Measurements from ENCODE around the gene IRF2BP2. TPM values are rescaled to one million over a fixed set of nuclear protein-coding genes. Genes with fewer than 3 reads are reported as not detected.
"Not testable (repeated sequence)": the region's sequence is repeated elsewhere in the genome, so short reads cannot be mapped to it uniquely, and the experiment has no call there.

The IRF2BP2 gene
- total RNA-seq, 8 experiments from 2014 or later = 35.9 to 109 (median 82.0) TPM

- in situ Hi-C loops (cut with MboI; ENCODE audit: low pct_unique_long_range_greater_than_20kb in 2 of 9, low sequenced_read_pairs in 9 of 9, unreplicated experiment in 9 of 9) = no loop called here
- H3K27ac ChIP-seq = no peak overlapping the region
- ATAC-seq (replicated peaks in 6 of 8) = no peak
- H3K4me3 ChIP-seq = no peak overlapping the region
- 50 to 100% (median 83%) methylated on average over 1 of the region's 1 CpG for WGBS, 10 experiments
- H3K4me1 ChIP-seq (replicated peaks in 1 of 2) = peaks cover 0 to 4% of the 10 kb centered on the region in 2 donors
Measured at GRCh38 chr1:234645474-234645953, 35.5 kb upstream of the IRF2BP2 start.

GRCh38 chr1:234644928-234645327 lies 35.0 kb upstream of the IRF2BP2 start:
- ATAC-seq (replicated peaks in 6 of 8) = no peak
- Histone ChIP-seq H3K4me3 (no peak overlapping the region), H3K27ac (no peak overlapping the region), H3K4me1 (replicated peaks in 1 of 2) (peaks cover 0 to 4% of the 10 kb centered on the region in 2 donors)
- 70 to 100% (median 95%) methylated on average over 1 to 3 of the region's 3 CpGs for WGBS, 10 experiments
- in situ Hi-C loops (cut with MboI; ENCODE audit: low pct_unique_long_range_greater_than_20kb in 2 of 9, low sequenced_read_pairs in 9 of 9, unreplicated experiment in 9 of 9) = no loop called here

GRCh38 chr1:234643850-234644134 lies 33.8 kb upstream of the IRF2BP2 start:
- Histone ChIP-seq H3K4me1 (replicated peaks in 1 of 2) (peaks cover 0 to 4% of the 10 kb centered on the region in 2 donors), H3K27ac (no peak overlapping the region), H3K4me3 (no peak overlapping the region)
- in situ Hi-C loops (cut with MboI; ENCODE audit: low pct_unique_long_range_greater_than_20kb in 2 of 9, low sequenced_read_pairs in 9 of 9, unreplicated experiment in 9 of 9) = no loop called here
- ATAC-seq (replicated peaks in 6 of 8) = no peak

GRCh38 chr1:234643111-234643849 lies 33.3 kb upstream of the IRF2BP2 start:
- H3K4me1 ChIP-seq (replicated peaks in 1 of 2) = peaks cover 0 to 4% of the 10 kb centered on the region in 2 donors
- in situ Hi-C loops (cut with MboI; ENCODE audit: low pct_unique_long_range_greater_than_20kb in 2 of 9, low sequenced_read_pairs in 9 of 9, unreplicated experiment in 9 of 9) = no loop called here
- 21 to 89% (median 81%) methylated on average over 2 to 14 of the region's 14 CpGs for WGBS, 10 experiments
- peak in 1 of 8 experiments; percentile 86 for ATAC-seq (replicated peaks in 6 of 8)
- H3K27ac ChIP-seq = no peak overlapping the region
- H3K4me3 ChIP-seq = no peak overlapping the region

GRCh38 chr1:234642428-234642827 lies 32.5 kb upstream of the IRF2BP2 start:
- H3K4me3 ChIP-seq = no peak overlapping the region
- in situ Hi-C loops (cut with MboI; ENCODE audit: low pct_unique_long_range_greater_than_20kb in 2 of 9, low sequenced_read_pairs in 9 of 9, unreplicated experiment in 9 of 9) = no loop called here
- 81 to 100% (median 93%) methylated on average over 1 to 2 of the region's 2 CpGs for WGBS, 10 experiments
- no peak for ATAC-seq (replicated peaks in 6 of 8)
- H3K4me1 ChIP-seq (replicated peaks in 1 of 2) = peaks cover 0 to 4% of the 10 kb centered on the region in 2 donors
- no peak overlapping the region for H3K27ac ChIP-seq

- no peak overlapping the region for H3K4me3 ChIP-seq
- in situ Hi-C loops (cut with MboI; ENCODE audit: low pct_unique_long_range_greater_than_20kb in 2 of 9, low sequenced_read_pairs in 9 of 9, unreplicated experiment in 9 of 9) = no loop called here
- H3K27ac ChIP-seq = no peak overlapping the region
- WGBS, 10 experiments = 66 to 100% (median 95%) methylated on average over 3 to 4 of the region's 4 CpGs
- no peaks in the 10 kb centered on the region for H3K4me1 ChIP-seq (replicated peaks in 1 of 2)
- ATAC-seq (replicated peaks in 6 of 8) = no peak
Measured at GRCh38 chr1:234639961-234640360, 30.0 kb upstream of the IRF2BP2 start.

GRCh38 chr1:234638832-234639799 lies 29.1 kb upstream of the IRF2BP2 start:
- in situ Hi-C loops (cut with MboI; ENCODE audit: low pct_unique_long_range_greater_than_20kb in 2 of 9, low sequenced_read_pairs in 9 of 9, unreplicated experiment in 9 of 9) = no loop called here
- H3K27ac ChIP-seq = no peak overlapping the region
- H3K4me1 ChIP-seq (replicated peaks in 1 of 2) = peaks cover 0 to under 1% of the 10 kb centered on the region in 2 donors
- WGBS, 10 experiments = 52 to 100% (median 80%) methylated on average over 1 to 4 of the region's 4 CpGs; no CpG with 5 or more reads in 2 of the 10 experiments
- H3K4me3 ChIP-seq = no peak overlapping the region
- ATAC-seq (replicated peaks in 6 of 8) = peak in 3 of 8 experiments; percentile 23 to 43 (median 30)

- 17 to 100% (median 84%) methylated on average over 1 to 9 of the region's 9 CpGs; no CpG with 5 or more reads in 2 of the 10 experiments for WGBS, 10 experiments
- in situ Hi-C loops (cut with MboI; ENCODE audit: low pct_unique_long_range_greater_than_20kb in 2 of 9, low sequenced_read_pairs in 9 of 9, unreplicated experiment in 9 of 9); H3K4me3 ChIP-seq; ATAC-seq (replicated peaks in 6 of 8); H3K27ac ChIP-seq: not testable (repeated sequence)
- peaks cover 2 to 11% of the 10 kb centered on the region in 2 donors for H3K4me1 ChIP-seq (replicated peaks in 1 of 2)
Measured at GRCh38 chr1:234634922-234635321, 24.9 kb upstream of the IRF2BP2 start.

GRCh38 chr1:234634387-234634786 lies 24.4 kb upstream of the IRF2BP2 start:
- H3K4me3 ChIP-seq = no peak overlapping the region
- H3K4me1 ChIP-seq (replicated peaks in 1 of 2) = peaks cover 2 to 11% of the 10 kb centered on the region in 2 donors
- ATAC-seq (replicated peaks in 6 of 8) = no peak
- in situ Hi-C loops (cut with MboI; ENCODE audit: low pct_unique_long_range_greater_than_20kb in 2 of 9, low sequenced_read_pairs in 9 of 9, unreplicated experiment in 9 of 9) = no loop called here
- WGBS, 10 experiments = 73 to 100% (median 95%) methylated on average over 1 to 7 of the region's 7 CpGs; no CpG with 5 or more reads in 1 of the 10 experiments
- no peak overlapping the region for H3K27ac ChIP-seq

- in situ Hi-C loops (cut with MboI; ENCODE audit: low pct_unique_long_range_greater_than_20kb in 2 of 9, low sequenced_read_pairs in 9 of 9, unreplicated experiment in 9 of 9) = no loop called here
Measured at GRCh38 chr1:234633246-234634003, 23.4 kb upstream of the IRF2BP2 start.

GRCh38 chr1:234632225-234632624 lies 22.2 kb upstream of the IRF2BP2 start:
- no peak for ATAC-seq (replicated peaks in 6 of 8)
- Histone ChIP-seq H3K27ac (no peak overlapping the region), H3K4me1 (replicated peaks in 1 of 2) (peaks cover 2 to 11% of the 10 kb centered on the region in 2 donors), H3K4me3 (no peak overlapping the region)
- in situ Hi-C loops (cut with MboI; ENCODE audit: low pct_unique_long_range_greater_than_20kb in 2 of 9, low sequenced_read_pairs in 9 of 9, unreplicated experiment in 9 of 9) = no loop called here

More at GRCh38 chr1:234633246-234634003, 23.4 kb upstream of the IRF2BP2 start:
- peak in 5 of 8 experiments; percentile 43 to 79 (median 67) for ATAC-seq (replicated peaks in 6 of 8)
- 72 to 100% (median 83%) methylated on average over 2 to 6 of the region's 6 CpGs for WGBS, 10 experiments
- peaks cover 2 to 11% of the 10 kb centered on the region in 2 donors for H3K4me1 ChIP-seq (replicated peaks in 1 of 2)
- no peak overlapping the region for H3K4me3 ChIP-seq
- H3K27ac ChIP-seq = peak overlapping the region; percentile 2 to 4

- no peak overlapping the region for H3K27ac ChIP-seq
- in situ Hi-C loops (cut with MboI; ENCODE audit: low pct_unique_long_range_greater_than_20kb in 2 of 9, low sequenced_read_pairs in 9 of 9, unreplicated experiment in 9 of 9) = no loop called here
- H3K4me3 ChIP-seq = no peak overlapping the region
- peak in 2 of 8 experiments; percentile 23 to 55 for ATAC-seq (replicated peaks in 6 of 8)
- peaks cover 2 to 11% of the 10 kb centered on the region in 2 donors for H3K4me1 ChIP-seq (replicated peaks in 1 of 2)
- WGBS, 10 experiments = 0 to 100% (median 87%) methylated on average over 1 of the region's 1 CpG; no CpG with 5 or more reads in 1 of the 10 experiments
Measured at GRCh38 chr1:234631721-234632125, 21.7 kb upstream of the IRF2BP2 start.

Data from motor neuron (in vitro differentiated cells).